B cell (primary cell): ENCODE data around the gene LIPG. TPM values are rescaled to one million over a fixed set of nuclear protein-coding genes. Genes with fewer than 3 reads are reported as not detected.

Experiments
- ATAC-seq: fragments of 200-7000 bp; cut with Tn5 transposase; one replicate; pipeline ENCODE4 v1.10.0; 2021; ENCODE audit warnings: low read depth, mild to moderate bottlenecking, moderate number of reproducible peaks, moderate library complexity
- CTCF ChIA-PET: fragments of 350-600 bp; sonication (Branson Sonifier 250); formaldehyde crosslinking; loops from one replicate; lab custom pipeline; 2021; ENCODE audit warnings: antibody characterized with exemption, inconsistent platforms; lab: Charles Lee
- POLR2A ChIA-PET: fragments of 350-600 bp; sonication (Branson Sonifier 250); formaldehyde crosslinking; loops from one replicate; lab custom pipeline; 2021; ENCODE audit warnings: antibody characterized with exemption; lab: Charles Lee
- DNase-seq: peaks from one replicate; pipeline ENCODE4 v3.0.0; 2013
- H2AFZ ChIP-seq: 2 replicates; pipeline ENCODE4 v1.6.1; 2012; ENCODE audit warnings: mild to moderate bottlenecking, low read depth, low read length; ENCODE audit not compliant: insufficient read depth, poor library complexity, severe bottlenecking
- H3K27ac ChIP-seq, 2 donors: 1 replicate in 1 of 2; 2 replicates in 1 of 2; pipeline ENCODE4 v1.5.1; 2012 to 2013; ENCODE audit warnings: low read length in 2 of 2, mild to moderate bottlenecking in 2 of 2, moderate library complexity in 1 of 2
- H3K27me3 ChIP-seq, 4 experiments: fragments of 200-600 bp in 1 of 4; sonication (generic) in 1 of 4; replicated peaks in 1 of 4; 1 replicate in 2 of 4; 2 replicates in 2 of 4; pipeline versions ENCODE4 v1.6.1 to v1.7.0; 2013 to 2016; ENCODE audit warnings: low read length in 3 of 4, mild to moderate bottlenecking in 2 of 4, mixed read lengths in 1 of 4, moderate library complexity in 1 of 4; ENCODE audit not compliant: insufficient read depth in 4 of 4, control insufficient read depth in 3 of 4; ENCODE audit errors: control extremely low read depth in 1 of 4
- H3K36me3 ChIP-seq, 2 experiments: replicated peaks in 1 of 2; 1 replicate in 1 of 2; 2 replicates in 1 of 2; pipeline versions ENCODE4 v1.6.1 to v1.7.1; 2013; ENCODE audit warnings: low read length in 1 of 2; ENCODE audit not compliant: insufficient read depth in 2 of 2, control insufficient read depth in 1 of 2; ENCODE audit errors: control extremely low read depth in 1 of 2, extremely low read depth in 1 of 2
- H3K4me1 ChIP-seq, 2 donors: fragments of 200-600 bp in 1 of 2; sonication (generic) in 1 of 2; 1 replicate in 1 of 2; 2 replicates in 1 of 2; pipeline versions ENCODE4 v1.5.1 to v1.6.1; 2013 to 2017; ENCODE audit warnings: low read length in 2 of 2; ENCODE audit not compliant: control insufficient read depth in 2 of 2, insufficient read depth in 2 of 2
- H3K4me2 ChIP-seq: replicated peaks from 2 replicates; pipeline ENCODE3; 2012; ENCODE audit warnings: mild to moderate bottlenecking, low read depth, low read length; ENCODE audit not compliant: poor library complexity, severe bottlenecking
- H3K4me3 ChIP-seq, 5 experiments: fragments of 200-600 bp in 1 of 5; sonication (generic) in 1 of 5; 1 replicate in 3 of 5; 2 replicates in 2 of 5; pipeline versions ENCODE4 v1.5.1 to v1.7.0; 2011 to 2016; ENCODE audit warnings: low read length in 4 of 5, mild to moderate bottlenecking in 4 of 5, low read depth in 2 of 5, control low read depth in 1 of 5, moderate library complexity in 1 of 5; ENCODE audit not compliant: insufficient read depth in 1 of 5; ENCODE audit errors: control extremely low read depth in 1 of 5, extremely low read depth in 1 of 5
- H3K79me2 ChIP-seq: fragments of 200-600 bp; sonication (generic); one replicate; pipeline ENCODE4 v1.6.0; 2016; ENCODE audit warnings: low read length; ENCODE audit not compliant: control insufficient read depth, insufficient read depth
- H3K9ac ChIP-seq: fragments of 200-600 bp; sonication (generic); 2 replicates; pipeline ENCODE4 v1.6.1; 2017; ENCODE audit warnings: mild to moderate bottlenecking, low read length, moderate library complexity
- H3K9me3 ChIP-seq, 3 donors: one replicate each; pipeline versions ENCODE4 v1.6.1 to v1.7.1; 2013; ENCODE audit warnings: low read length in 2 of 3; ENCODE audit not compliant: control insufficient read depth in 2 of 3, insufficient read depth in 1 of 3; ENCODE audit errors: control extremely low read depth in 1 of 3
- H4K20me1 ChIP-seq: 2 replicates; pipeline ENCODE4 v1.6.0; 2012; ENCODE audit warnings: mild to moderate bottlenecking, low read length; ENCODE audit not compliant: insufficient read depth, control insufficient read depth, poor library complexity, severe bottlenecking
- H3K27ac Mint-ChIP-seq: one replicate; pipeline ENCODE4 v1.8.0; 2021; ENCODE audit warnings: mixed read lengths
- H3K27me3 Mint-ChIP-seq: one replicate; pipeline ENCODE4 v1.8.0; 2021; ENCODE audit warnings: mixed read lengths
- H3K4me1 Mint-ChIP-seq: one replicate; pipeline ENCODE4 v1.8.0; 2021; ENCODE audit warnings: mixed read lengths
- H3K4me3 Mint-ChIP-seq: one replicate; pipeline ENCODE4 v1.8.0; 2021; ENCODE audit warnings: mixed read lengths
- H3K9me3 Mint-ChIP-seq: one replicate; pipeline ENCODE4 v1.8.0; 2022; ENCODE audit warnings: mixed read lengths; ENCODE audit not compliant: insufficient read depth
- CTCF ChIP-seq: fragments of 200-600 bp; IDR thresholded peaks from one replicate; pipeline ENCODE4 v1.8.0; 2022; ENCODE audit warnings: antibody characterized with exemption, mild to moderate bottlenecking
- EZH2 ChIP-seq: IDR thresholded peaks from 2 replicates; pipeline ENCODE4 v1.6.1; 2012; ENCODE audit warnings: borderline replicate concordance, low read depth, mild to moderate bottlenecking, moderate library complexity, low read length; ENCODE audit not compliant: insufficient read depth, poor library complexity, severe bottlenecking
- WGBS: methylation state at CpG from one replicate; pipeline ENCODE4 v1.1.5; 2013; ENCODE audit warnings: missing lambda C conversion rate; ENCODE audit not compliant: insufficient coverage; 5-methylcytosine and 5-hydroxymethylcytosine counted together
- intact Hi-C: fragments of 100-400 bp; cut with micrococcal nuclease; formaldehyde crosslinking; loops from one replicate; pipeline ENCODE4 v1.10.0; 2022
- polyA plus RNA-seq: library from polyadenylated mRNA; depleted of rRNA; stranded (reverse); fragments of >200 nt; gene quantifications from 2 replicates; pipeline ENCODE4 v1.2.3, GENCODE V29; 2012
- total RNA-seq, 2 donors: library from RNA; stranded (reverse); fragments of 120-200 nt in 1 of 2; gene quantifications; 1 replicate in 1 of 2; 2 replicates in 1 of 2; pipeline versions ENCODE4 v1.2.3 to v1.2.4, GENCODE V29; 2013 to 2022

Gene LIPG
- total and polyA plus RNA-seq, 2 donors (not counting 1 experiment from before 2014, with no cell fraction given) = not detected

GRCh38 chr18:49638209-49638785, 76.4 kb downstream of the LIPG start:
- Mint-ChIP-seq H3K9me3 (peaks cover 3% of the 10 kb centered on the region), H3K4me1 (no peaks in the 10 kb centered on the region), H3K27ac (no peak overlapping the region), H3K4me3 (no peak overlapping the region), H3K27me3 (peaks cover 12% of the 10 kb centered on the region)
- Histone ChIP-seq H3K27ac (no peak overlapping the region), H3K9me3 (no peaks in the 10 kb centered on the region), H3K4me1 (no peaks in the 10 kb centered on the region), H3K4me2 (no peak overlapping the region), H3K79me2 (no peaks in the 10 kb centered on the region), H3K4me3 (no peak overlapping the region), H3K9ac (no peak overlapping the region), H4K20me1 (no peaks in the 10 kb centered on the region), H3K27me3 (peaks cover 0 to 3% (median 0%) of the 10 kb centered on the region in 4 experiments), H2AFZ (no peak overlapping the region), H3K36me3 (no peaks in the 10 kb centered on the region)
- ATAC-seq (no peak), DNase-seq (no peak)
- TF ChIP-seq EZH2 = no peak
- TF ChIP-seq CTCF = no peak
- CTCF ChIA-PET = no interaction called here
- WGBS = 78% methylated on average over 3 of the region's 4 CpGs
- intact Hi-C loops = no loop called here
- POLR2A ChIA-PET = no interaction called here

- ChIA-PET CTCF (no interaction called here), POLR2A (no interaction called here)
- intact Hi-C loops = no loop called here
- DNase-seq = no peak
- Histone ChIP-seq H3K9ac (no peak overlapping the region), H3K36me3 (no peaks in the 10 kb centered on the region), H3K4me1 (no peaks in the 10 kb centered on the region), H3K27me3 (peaks cover 0 to 3% (median 0%) of the 10 kb centered on the region in 4 experiments), H3K27ac (no peak overlapping the region), H3K4me2 (no peak overlapping the region), H4K20me1 (no peaks in the 10 kb centered on the region), H3K4me3 (no peak overlapping the region), H2AFZ (no peak overlapping the region), H3K79me2 (no peaks in the 10 kb centered on the region), H3K9me3 (no peaks in the 10 kb centered on the region)
- Mint-ChIP-seq H3K9me3 (peaks cover 3% of the 10 kb centered on the region), H3K27me3 (peaks cover 16% of the 10 kb centered on the region), H3K4me3 (no peak overlapping the region), H3K27ac (no peak overlapping the region), H3K4me1 (no peaks in the 10 kb centered on the region)
- TF ChIP-seq EZH2 (no peak), CTCF (no peak)
- 92% methylated on average over 2 of the region's 8 CpGs for WGBS
- no peak for ATAC-seq
Observed at GRCh38 chr18:49638891-49639557, 77.2 kb downstream of the LIPG start.
